GM19193 (cell line): ENCODE data around the gene SH3BGRL3.

Experiments
- POLR2A ChIP-seq: IDR thresholded peaks from 4 replicates; pipeline ENCODE4 v1.6.1; 2011; ENCODE audit not compliant: insufficient read depth, insufficient read length; ENCODE audit errors: extremely low read depth

Gene SH3BGRL3

DNA sequence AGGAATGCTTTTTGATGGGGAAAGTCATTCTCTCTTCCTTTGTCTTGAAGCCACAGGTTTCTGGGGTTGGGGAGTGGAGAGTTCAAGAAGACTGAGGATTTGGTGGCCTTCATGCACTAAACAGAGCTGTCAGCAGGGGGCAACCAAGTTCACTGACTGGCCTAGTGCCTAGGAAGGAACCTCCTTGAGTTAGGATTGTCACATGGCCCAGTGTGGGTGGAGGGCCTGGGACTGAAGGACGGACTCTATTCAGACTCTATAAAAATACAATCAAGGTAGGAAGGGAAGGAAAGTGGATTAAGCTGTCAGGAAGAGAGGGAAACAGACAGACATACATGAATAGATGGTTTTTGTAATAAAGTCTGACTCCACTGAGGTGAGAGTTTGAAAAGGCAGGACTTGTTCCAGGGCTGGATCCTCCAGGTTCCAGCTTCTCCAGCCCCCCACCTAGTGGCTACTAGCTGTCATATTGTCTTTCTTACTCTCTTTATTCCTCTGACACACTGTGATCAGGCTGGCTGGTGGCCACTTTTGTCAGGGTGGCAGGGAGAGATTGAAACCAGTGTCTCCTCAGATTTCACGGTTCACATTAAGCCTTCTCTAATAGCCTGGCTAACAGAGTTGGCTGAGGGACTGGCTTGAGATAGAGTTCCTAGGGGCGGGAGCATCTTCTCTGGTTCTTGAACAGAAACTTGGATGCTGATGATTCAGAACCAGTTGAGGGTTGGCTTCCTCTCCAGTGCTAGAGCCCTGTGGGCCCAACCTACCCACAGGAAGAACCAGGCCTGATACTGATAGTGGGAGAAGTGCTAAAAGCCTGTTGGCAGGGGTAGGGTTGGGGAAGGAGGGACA lies 4.1 kb upstream of the SH3BGRL3 start:
- no peak for TF ChIP-seq POLR2A

DNA sequence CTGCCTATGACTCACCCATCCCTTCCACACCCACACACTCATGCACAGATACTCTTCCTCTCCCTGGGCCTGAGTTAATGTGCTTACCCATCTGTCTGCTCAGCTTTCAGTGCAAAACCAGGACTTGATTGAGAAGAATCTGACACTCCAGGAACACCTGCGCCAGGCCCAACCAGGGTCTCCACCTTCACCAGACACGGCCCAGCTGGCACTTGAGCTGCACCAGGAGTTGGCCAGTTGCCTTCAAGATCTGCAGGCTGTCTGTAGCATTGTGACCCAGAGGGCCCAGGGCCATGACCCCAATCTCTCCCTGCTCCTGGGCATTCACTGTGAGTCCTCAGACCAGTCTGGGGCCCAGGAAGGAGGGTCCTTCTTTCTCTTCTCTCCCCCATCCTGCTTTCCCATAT lies 3.5 kb upstream of the SH3BGRL3 start:
- no peak for TF ChIP-seq POLR2A

DNA sequence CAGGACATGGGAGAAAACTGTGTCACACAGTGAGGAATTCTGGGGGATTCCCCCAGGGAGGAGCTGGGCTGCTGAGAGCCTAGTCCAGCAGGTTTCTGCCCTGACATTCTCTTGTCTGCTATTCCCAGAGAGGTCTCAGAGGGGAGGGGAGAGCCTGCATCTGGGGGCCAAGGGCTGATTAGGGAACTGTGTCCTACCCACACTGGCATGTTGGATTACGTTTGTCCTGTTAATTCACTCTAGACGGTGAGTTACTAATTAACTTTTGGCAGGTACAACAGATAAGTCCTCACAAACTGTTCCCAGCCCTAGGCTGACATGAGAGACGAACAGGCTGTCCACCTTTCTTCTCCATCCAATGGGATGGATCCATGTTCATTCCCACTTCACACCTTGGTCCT lies 2.6 kb upstream of the SH3BGRL3 start:
- TF ChIP-seq POLR2A: no peak

DNA sequence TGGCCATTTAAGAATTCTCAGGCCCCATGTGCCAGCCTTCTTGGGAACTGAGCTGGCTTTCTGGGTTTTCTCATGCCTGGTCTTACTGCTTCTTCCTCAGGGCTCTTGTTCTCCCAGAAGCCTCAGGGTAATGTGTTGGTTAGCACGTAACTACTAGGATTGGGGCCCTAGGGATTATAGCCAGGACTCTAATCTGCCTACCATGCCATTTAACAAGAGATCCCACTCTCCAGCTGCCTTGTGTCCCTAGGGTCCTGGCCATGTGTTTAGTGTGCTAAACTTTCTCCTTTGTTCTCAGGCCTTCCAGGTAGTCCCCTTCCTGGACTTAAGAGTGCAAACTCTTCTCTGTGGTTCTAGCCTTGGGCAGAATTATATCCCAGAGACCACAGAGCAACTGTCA lies 2.2 kb upstream of the SH3BGRL3 start:
- TF ChIP-seq POLR2A: no peak

DNA sequence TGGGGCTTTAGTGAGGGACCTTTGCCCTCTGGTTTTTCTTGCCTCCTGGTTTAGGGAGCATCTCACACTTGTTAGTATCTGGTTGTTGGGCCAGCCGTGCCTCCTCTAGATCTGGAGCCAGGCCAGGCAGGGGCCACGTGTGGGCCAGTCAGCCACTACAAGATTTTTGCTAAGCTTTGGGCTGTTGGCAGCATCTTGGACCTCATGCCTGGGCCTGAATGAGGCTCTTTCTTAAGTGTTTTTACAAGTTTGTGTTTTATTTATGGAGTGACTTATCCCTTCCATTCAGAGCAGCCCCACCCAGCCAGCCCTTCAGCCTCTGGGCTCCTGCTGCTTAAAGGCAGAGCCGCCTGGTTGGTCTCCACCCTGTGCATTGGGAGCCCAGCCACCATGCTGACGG lies 1.6 kb upstream of the SH3BGRL3 start:
- no peak for TF ChIP-seq POLR2A

DNA sequence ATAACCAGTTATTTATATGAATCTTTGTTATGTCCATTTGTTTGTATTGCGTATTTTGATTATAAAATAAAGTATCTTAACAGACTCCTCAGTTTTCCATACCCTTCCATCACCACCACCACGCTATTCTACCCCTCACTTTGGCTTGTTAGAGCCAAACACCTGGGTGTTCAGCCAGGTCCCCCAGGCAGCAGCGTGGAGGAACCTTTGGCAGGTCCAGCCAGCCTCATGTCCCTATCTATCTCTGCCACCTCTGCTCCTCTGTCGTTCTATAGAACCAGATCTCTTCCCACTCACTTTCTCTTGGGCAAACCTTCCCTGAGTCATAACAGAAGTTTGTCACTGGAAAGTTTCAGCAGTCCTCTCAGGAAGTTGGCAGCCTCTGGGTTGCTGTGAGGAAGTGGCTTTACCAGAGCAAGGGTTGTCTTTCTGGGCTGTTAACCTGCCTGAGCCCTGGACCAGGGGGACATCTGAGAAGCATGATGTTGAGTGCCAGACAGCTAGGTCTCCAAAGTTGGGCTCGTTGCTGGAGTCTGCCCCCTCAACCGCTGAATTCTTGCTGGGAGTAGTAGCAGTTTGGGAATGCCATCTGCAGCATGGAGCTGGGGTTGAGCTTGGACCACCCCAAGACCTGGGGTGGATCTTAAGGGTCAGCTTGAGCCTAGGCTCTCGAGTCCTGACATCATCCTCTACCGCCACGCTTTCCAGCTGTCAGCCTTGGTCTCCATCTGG lies 996 bp upstream of the SH3BGRL3 start:
- no peak for TF ChIP-seq POLR2A

DNA sequence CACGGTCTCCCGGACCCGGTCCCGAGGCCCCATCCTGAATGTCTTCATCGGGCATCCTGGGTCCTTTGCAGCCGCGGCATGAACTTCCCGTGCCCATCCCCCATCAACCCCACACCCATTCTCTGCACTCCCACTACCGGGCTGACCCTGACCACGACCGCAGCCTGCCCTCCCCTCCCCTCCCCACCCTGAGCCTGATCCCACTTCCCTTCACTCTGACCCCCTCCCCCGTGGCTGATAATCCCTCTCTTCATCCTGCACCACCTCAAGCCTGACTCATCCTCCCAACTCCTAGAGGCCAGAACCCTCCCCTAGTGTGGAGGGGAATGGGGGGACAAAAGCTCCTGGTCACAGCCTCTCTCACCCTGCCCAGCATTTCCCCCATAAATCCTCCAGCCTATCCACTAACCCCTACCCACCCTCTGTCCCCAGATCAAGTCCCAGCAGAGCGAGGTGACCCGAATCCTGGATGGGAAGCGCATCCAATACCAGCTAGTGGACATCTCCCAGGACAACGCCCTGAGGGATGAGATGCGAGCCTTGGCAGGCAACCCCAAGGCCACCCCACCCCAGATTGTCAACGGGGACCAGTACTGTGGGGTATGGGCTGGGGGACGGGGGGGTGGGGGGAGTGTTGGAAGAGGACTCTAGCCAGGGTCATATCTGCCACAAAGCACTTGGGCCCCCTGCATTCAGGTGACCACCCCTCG lies 602 bp downstream of the SH3BGRL3 start:
- TF ChIP-seq POLR2A: no peak

DNA sequence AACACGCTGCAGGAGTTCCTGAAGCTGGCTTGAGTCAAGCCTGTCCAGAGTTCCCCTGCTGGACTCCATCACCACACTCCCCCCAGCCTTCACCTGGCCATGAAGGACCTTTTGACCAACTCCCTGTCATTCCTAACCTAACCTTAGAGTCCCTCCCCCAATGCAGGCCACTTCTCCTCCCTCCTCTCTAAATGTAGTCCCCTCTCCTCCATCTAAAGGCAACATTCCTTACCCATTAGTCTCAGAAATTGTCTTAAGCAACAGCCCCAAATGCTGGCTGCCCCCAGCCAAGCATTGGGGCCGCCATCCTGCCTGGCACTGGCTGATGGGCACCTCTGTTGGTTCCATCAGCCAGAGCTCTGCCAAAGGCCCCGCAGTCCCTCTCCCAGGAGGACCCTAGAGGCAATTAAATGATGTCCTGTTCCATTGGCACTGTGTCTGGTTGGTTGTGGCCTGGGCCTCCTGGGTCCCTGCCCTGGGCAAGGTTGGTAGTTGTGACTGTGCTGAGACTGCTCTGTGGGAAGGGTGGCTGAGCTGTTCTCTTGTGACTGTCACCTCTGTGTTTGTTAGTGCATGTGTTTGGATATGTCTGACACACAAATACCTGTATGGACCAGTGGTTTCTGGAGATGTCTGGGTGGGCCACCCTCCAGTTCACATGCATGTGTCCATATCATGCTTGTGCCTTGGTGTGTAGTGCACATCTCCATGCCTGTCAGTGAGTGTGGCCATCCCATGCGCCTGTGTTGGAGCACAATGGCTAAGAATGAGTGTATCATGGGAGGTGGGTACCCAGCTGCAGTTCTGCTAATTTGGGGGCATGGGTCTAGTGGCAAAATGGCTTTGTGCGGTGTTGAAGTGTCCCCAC lies 1.4 kb downstream of the SH3BGRL3 start:
- TF ChIP-seq POLR2A: no peak

DNA sequence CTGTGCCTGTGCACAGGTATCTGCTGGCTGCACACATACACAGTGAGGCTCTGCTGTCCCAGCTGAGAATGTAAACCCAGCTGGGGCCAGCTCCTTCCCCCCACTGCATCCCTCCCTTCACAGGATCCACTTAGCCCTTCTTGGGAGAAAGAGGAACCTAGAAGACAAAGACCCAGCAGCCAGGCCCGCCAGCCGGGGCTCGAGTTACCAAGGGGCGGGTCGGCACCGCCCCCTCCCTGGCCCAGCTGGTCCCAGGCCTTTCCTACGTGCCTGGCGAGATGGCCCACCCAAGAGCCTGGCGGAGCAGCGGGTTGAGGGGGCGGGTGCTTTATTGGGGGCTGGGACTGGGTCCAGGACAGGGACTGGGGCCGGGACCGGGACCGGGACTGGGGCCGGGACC lies 2.1 kb downstream of the SH3BGRL3 start:
- no peak for TF ChIP-seq POLR2A

DNA sequence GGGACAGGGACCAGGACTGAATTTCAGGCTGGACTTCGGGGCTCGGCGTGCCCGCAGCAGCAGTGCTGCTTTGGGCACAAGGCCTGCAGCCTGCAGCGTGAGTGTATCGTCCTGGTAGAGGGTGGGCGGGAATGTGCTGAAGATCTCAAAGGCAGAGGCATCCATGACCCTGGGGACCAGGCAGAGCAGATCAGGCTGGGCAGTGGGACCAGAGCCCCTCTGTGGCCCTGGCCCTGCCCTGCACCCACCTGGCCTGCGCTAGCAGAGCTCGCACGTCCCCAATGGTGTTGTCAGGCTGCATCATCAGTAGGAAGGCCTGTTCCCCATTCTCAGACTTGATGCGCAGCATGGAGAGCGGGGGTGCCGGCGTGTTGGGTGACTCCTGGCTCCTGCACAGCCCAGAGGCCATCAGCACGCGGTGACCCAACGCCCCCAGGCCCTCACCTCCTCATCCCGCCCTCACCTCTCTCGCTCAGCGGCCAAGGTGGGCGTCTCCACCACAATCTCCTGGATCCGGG lies 2.6 kb downstream of the SH3BGRL3 start:
- no peak for TF ChIP-seq POLR2A

DNA sequence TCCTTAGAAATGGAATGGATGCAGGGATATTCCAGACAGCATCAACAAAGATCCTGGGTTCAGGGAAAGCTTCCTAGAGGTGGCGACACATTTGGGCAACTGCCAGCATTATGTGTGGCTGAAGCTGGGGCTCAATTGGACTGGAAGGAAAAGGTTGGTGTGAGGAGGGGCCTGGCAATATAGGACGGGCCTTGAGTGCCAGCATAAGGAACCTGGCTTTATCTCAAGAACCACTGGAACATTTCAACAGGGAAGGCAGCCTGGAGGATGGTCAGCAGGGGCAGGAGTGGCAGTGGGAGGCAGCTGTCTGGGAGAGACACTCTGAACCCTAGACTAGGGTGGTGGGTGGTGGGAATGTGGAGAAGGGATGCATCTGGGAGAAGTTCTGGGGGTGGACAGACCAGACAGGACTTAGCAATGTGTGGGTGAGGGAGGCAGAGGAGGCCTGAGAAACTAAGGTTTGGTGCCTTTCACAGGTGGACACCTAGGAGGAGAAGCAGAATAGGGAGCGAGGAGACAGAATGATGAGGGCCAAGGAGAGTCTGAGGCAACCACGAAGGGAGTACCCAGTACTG lies 3.5 kb downstream of the SH3BGRL3 start:
- no peak for TF ChIP-seq POLR2A

DNA sequence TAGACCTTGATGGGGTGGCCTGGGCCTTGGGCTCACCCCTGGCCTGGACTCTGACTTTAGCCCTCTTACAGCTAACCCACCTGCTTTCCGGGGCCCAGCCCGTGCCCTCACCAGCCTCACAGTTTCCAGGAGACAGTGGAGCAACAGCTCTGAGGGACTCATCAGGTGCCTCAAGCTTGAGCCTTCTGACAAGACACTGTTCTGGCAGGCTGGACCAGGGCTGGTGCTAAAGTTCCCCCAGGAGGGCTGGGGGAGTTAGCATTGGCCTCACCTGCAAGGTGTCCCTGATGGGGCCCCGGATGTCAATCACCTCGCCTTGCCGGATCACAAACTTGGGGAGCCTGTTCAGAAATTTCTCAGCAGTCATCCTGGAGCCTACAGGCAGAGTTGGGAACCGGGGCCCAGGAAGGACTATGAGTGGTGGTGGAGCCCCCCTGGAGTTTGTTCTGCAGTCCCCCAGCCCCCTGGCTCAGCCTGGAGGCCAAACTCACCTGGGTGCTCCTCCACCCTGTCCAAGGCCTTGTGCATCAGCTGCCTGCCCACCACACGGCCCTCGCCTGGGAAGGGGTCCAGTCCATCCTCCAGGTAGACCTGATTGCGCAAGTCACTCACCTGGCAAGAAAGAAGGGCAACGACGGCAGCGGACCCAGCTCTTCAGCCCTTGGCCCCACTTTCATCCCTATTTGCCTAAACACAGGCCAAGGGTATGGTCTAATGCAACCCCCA lies 4.1 kb downstream of the SH3BGRL3 start:
- no peak for TF ChIP-seq POLR2A

DNA sequence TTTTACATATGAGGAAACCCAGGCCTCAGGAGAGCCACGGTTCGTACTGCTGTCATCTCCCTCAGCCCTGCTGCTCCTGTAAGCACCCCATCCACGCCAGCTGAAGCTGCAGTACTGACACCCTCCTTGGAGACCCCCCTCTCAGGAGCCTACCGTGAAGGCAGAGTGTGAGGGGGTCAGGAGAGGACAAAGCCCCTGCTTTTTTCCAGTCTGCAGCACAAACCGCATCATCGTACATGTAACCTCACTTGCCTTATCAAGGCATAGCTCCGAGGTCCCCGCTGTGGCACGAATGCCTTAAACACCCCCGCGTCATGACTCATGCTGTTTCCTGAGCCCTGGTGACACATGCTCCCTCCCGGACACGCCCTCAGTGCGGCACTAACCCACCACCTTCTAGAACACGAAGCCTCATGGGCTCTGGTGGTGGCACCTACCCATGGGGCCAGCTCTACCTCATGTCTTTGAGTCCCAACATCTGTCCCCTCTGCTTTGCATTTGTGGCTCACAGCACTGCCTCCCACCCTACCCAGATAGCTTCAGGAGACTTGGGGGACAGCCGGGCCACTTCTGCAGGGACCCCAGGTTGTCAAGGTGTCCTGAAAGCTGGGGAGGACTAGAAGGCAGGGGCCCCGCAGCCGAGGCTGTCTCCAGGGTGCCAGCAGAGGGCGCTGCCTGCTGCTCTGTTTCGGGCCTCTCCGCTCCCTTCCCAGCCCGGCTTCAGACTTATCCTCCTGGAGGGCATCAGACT lies 4.9 kb downstream of the SH3BGRL3 start:
- no peak for TF ChIP-seq POLR2A
